H7 (cell line): ENCODE data around the gene DGLUCY. TPM values are rescaled to one million over a fixed set of nuclear protein-coding genes. Genes with fewer than 3 reads are reported as not detected.
A peak's percentile ranks its signal among the peaks of the same experiment; 100 is the strongest.
"Not testable (repeated sequence)": the region's sequence is repeated elsewhere in the genome, so short reads cannot be mapped to it uniquely, and the experiment has no call there.

ENCODE experiments used
- DNase-seq: peaks from one replicate; pipeline ENCODE4 v3.0.0; 2012
- H3K27me3 ChIP-seq: 2 replicates; pipeline ENCODE4 v1.6.0; 2011; ENCODE audit warnings: mild to moderate bottlenecking, low read length; ENCODE audit not compliant: control insufficient read depth, insufficient read depth
- H3K36me3 ChIP-seq: replicated peaks from 2 replicates; pipeline ENCODE4 v1.5.1; 2011; ENCODE audit warnings: low read length; ENCODE audit not compliant: control insufficient read depth, insufficient read depth
- H3K4me3 ChIP-seq: 2 replicates; pipeline ENCODE4 v1.5.1; 2011; ENCODE audit warnings: low read depth, mild to moderate bottlenecking, control low read depth, low read length, moderate library complexity; ENCODE audit not compliant: insufficient read depth
- total RNA-seq: library from RNA; depleted of rRNA; stranded (reverse); fragments of >200 nt; shearing (Covaris generic); gene quantifications from 2 replicates; pipeline ENCODE4 v1.2.3, GENCODE V29; 2014

The DGLUCY gene
- total RNA-seq, 1 experiment from 2014 or later = 20.3 TPM

DNA sequence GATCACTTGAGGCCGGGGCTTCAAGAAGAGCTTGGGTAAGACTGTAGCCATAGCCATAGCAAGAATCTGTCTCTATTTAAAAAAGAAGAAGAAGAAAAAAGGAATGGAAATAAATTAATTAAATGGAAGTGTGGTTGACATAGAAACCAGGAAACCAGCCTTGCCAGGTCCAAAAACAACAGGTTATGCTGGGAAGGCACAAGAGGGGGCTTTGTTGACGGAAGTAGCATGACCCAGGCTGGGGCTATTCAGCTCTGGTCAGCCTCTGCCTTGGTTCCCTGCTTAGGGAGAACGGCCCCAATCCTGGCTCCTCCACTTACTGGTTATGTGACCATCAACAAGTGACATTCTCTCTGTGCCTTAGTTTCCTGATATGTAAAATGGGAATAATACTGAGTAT lies 145.0 kb downstream of the DGLUCY start:
- no peak overlapping the region for H3K4me3 ChIP-seq
- DNase-seq = no peak
- peaks cover 14% of the 10 kb centered on the region for H3K27me3 ChIP-seq
- H3K36me3 ChIP-seq = no peaks in the 10 kb centered on the region

DNA sequence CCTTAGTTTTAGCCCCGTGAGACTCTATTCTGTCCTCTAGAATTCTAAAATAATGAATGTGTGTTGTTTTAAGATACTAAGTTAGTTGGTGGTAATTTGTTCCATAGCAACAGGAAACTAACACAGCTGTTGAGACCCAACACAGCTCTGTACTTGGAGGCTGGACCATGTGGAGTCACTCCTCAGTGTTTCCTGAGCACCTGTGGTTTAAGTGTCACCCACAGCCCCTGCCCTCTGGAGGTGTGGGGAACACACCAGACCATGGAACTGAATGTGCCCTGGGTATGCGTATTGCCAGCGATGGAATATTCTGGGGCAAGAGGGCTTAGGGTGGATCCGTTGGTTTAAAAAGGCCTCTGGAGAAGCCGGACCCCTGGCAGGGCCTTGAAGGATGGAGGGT lies 147.2 kb downstream of the DGLUCY start:
- Histone ChIP-seq H3K27me3 (peaks cover 21% of the 10 kb centered on the region), H3K4me3 (no peak overlapping the region), H3K36me3 (no peaks in the 10 kb centered on the region)
- DNase-seq = no peak

DNA sequence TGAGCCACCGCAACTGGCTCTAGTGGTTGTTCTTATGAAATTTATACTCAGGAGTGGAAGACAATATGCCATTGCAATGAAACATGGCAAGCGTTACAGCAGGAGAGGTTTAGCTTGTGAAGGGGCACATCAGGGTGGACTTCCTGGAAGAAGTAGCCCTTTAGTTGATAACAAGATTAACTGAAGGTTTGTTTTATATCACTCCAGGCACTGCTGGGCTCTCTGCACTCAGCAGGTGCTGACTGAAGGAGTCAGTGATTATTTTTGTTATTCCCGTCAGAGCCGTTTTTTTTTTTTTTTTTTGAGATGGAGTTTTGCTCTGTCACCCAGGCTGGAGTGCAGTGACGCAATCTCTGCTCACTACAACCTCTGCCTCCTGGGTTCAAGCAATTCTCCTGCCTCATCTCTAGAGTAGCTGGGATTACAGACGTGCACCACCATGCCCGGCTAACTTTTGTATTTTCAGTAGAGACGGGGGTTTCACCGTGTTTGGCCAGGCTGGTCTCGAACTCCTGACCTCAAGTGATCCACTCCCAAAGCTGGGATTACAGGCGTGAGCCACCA lies 148.2 kb downstream of the DGLUCY start:
- Histone ChIP-seq H3K27me3 (peaks cover 21% of the 10 kb centered on the region), H3K4me3 (no peak overlapping the region)
- no peak for DNase-seq

DNA sequence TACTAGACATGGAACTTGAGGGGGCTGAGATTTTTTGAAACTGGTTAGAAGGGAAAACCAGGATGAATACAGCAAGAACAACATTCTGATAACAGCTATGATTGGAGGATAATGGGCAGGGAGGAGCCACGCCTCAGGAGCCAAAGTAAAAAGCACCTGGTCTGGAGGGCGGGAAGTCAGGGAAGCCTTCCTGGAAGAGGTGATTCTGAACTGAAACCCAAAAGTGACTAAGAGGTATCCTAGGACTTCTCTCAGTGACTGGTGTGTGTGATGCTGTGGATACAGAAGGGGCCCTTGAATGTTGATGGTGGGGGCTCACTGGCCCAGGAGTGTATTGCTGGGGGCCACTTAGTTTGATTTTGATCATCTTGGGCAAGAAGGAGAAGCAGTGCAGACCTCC lies 149.5 kb downstream of the DGLUCY start:
- peak; percentile 23 for DNase-seq
- H3K27me3 ChIP-seq = peaks cover 21% of the 10 kb centered on the region
- H3K36me3 ChIP-seq = no peaks in the 10 kb centered on the region
- H3K4me3 ChIP-seq = no peak overlapping the region

More for the DNA sequence above, 148.2 kb downstream of the DGLUCY start:
- no peaks in the 10 kb centered on the region for H3K36me3 ChIP-seq

- peak; percentile 83 for DNase-seq
- peaks cover 21% of the 10 kb centered on the region for H3K27me3 ChIP-seq
- no peaks in the 10 kb centered on the region for H3K36me3 ChIP-seq
- H3K4me3 ChIP-seq = peak overlapping the region; percentile 38
These were observed 150.6 kb downstream of the DGLUCY start for GRCh38 chr14:91264151-91265150.

- Histone ChIP-seq H3K36me3 (no peaks in the 10 kb centered on the region), H3K27me3 (peaks cover 21% of the 10 kb centered on the region), H3K4me3 (no peak overlapping the region)
- DNase-seq = no peak
These were observed 151.5 kb downstream of the DGLUCY start for GRCh38 chr14:91265404-91265803.

- DNase-seq, H3K36me3 ChIP-seq, H3K4me3 ChIP-seq: not testable (repeated sequence)
- peaks cover 21% of the 10 kb centered on the region for H3K27me3 ChIP-seq
These were observed 152.4 kb downstream of the DGLUCY start for GRCh38 chr14:91266276-91266675.

GRCh38 chr14:91267965-91268437 lies 154.1 kb downstream of the DGLUCY start:
- peaks cover 21% of the 10 kb centered on the region for H3K27me3 ChIP-seq
- DNase-seq = no peak
- H3K36me3 ChIP-seq = peaks cover 3% of the 10 kb centered on the region
- no peak overlapping the region for H3K4me3 ChIP-seq

DNA sequence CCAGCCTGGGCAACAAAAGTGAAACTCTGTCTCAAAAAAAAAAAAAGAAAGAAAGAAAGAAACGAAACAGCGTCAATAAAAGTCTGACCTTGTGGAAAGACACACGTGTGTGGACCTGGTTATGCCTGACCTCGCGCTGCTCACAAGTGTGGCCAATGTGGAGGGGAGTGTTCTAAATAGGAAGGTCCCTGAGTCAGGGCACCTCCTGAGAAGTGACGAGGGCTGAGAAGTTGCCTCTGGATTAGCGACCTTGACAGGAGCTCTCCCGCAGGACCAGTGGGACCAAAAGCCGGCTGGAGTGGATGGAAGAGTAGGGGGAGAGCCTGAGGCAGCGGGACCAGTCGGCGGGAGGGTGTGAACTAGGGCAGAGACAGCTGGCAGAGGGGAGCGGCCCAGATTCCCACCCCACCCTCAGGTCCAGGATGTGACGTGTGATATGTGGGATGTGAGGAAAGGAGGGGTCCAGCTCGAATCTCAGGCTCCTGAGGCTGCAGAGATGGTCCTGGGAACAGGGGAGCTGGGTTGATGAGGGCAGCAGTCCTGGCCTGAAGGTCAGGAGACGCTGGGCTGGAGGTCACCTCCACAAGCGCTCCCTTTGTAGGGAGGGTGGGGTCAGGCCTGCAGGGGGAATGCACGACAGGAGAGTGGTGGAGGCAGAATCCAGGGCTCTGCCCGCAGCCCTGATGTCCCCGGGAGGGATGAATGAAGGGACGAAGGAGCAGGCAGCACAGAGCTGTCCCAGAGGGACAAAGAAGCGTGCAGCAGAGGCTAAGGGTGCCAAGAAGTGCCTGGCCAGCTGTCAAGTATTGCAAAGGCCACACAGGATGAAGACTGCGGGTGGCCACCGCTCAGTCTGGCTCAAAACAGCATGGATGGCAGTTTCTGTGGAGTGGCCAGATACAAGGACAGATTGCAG lies 155.5 kb downstream of the DGLUCY start:
- DNase-seq = no peak
- H3K27me3 ChIP-seq = peaks cover 10% of the 10 kb centered on the region
- H3K4me3 ChIP-seq = no peak overlapping the region
- H3K36me3 ChIP-seq = peaks cover 3% of the 10 kb centered on the region

DNA sequence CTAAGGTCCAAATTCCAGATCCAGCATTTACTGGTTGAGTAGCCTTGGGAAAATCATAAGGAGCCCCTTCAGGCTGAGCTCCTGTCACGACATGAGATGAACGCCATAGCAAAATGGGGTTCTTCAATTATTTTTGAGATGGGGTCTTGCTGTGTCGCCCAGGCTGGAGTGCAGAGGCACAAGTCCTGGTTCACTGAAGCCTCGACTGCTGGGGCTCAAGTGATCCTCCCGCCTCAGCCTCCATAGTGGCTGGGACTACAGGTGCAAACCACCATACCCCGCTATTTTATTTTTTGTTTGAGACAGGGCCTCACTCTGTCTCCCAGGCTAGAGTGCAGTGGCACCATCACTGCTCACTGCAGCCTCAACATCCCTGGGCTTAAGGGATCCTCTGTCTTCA lies 156.3 kb downstream of the DGLUCY start:
- no peak for DNase-seq
- Histone ChIP-seq H3K36me3 (peaks cover 3% of the 10 kb centered on the region), H3K27me3 (peaks cover 3% of the 10 kb centered on the region), H3K4me3 (no peak overlapping the region)

- no peak for DNase-seq
- H3K27me3 ChIP-seq = no peaks in the 10 kb centered on the region; the same call in 1 of the 2 replicates
- no peak overlapping the region for H3K4me3 ChIP-seq
- peaks cover 3% of the 10 kb centered on the region for H3K36me3 ChIP-seq
These were observed 156.7 kb downstream of the DGLUCY start for GRCh38 chr14:91270619-91271018.

DNA sequence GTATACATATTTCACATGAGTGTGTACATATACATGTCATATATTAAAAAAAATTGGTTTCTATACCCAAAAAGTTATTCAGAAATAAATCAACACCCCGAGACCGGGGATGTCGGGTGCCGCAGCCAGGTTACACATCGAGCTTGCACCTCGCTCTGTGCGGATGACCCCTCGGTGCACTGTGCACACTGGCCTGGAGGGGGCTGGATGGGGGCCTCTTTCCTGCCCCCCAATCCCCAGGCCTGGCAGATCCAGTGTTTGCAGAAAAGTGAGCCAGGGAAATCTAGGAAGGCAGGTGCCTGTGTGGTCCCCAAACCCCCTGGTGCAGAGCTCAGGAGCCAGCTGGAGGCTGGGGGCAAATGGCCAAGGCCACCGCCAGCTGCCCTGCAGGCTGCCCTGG lies 157.8 kb downstream of the DGLUCY start:
- DNase-seq = no peak
- Histone ChIP-seq H3K27me3 (no peaks in the 10 kb centered on the region), H3K36me3 (peaks cover 6% of the 10 kb centered on the region), H3K4me3 (no peak overlapping the region)

- no peak for DNase-seq
- Histone ChIP-seq H3K27me3 (no peaks in the 10 kb centered on the region), H3K4me3 (no peak overlapping the region), H3K36me3 (peaks cover 8% of the 10 kb centered on the region)
These were observed 158.7 kb downstream of the DGLUCY start for GRCh38 chr14:91272341-91273272.
